GM23338 (cell line): ENCODE results near the gene HNMT. TPM values are rescaled to one million over a fixed set of nuclear protein-coding genes. Genes with fewer than 3 reads are reported as not detected.
"Not testable (repeated sequence)": the region's sequence is repeated elsewhere in the genome, so short reads cannot be mapped to it uniquely, and the experiment has no call there.

ENCODE experiments used
- ATAC-seq: fragments of 200-7000 bp; cut with Tn5 transposase; 3 replicates; pipeline ENCODE4 v1.9.1; 2020
- DNase-seq: peaks from one replicate; pipeline ENCODE4 v3.0.0-alpha.2; 2015; ENCODE audit warnings: low spot score
- H2AFZ ChIP-seq: fragments of 200-600 bp; sonication (generic); 2 replicates; pipeline ENCODE4 v1.8.0; 2016; ENCODE audit warnings: antibody characterized with exemption, mild to moderate bottlenecking, moderate library complexity
- H3F3A ChIP-seq: fragments of 200-600 bp; sonication (generic); replicated peaks from 2 replicates; pipeline ENCODE4 v1.8.0; 2017; ENCODE audit warnings: antibody characterized with exemption, mixed run types, low read depth
- H3K27ac ChIP-seq: fragments of 200-600 bp; sonication (generic); 2 replicates; pipeline ENCODE4 v1.6.1; 2016; ENCODE audit warnings: low read depth
- H3K27me3 ChIP-seq: fragments of 200-600 bp; sonication (generic); 2 replicates; pipeline ENCODE4 v1.8.0; 2016; ENCODE audit warnings: mild to moderate bottlenecking, mixed run types, moderate library complexity; ENCODE audit not compliant: insufficient read depth
- H3K36me3 ChIP-seq: fragments of 200-600 bp; sonication (generic); 2 replicates; pipeline ENCODE4 v1.8.0; 2016; ENCODE audit warnings: mild to moderate bottlenecking; ENCODE audit not compliant: insufficient read depth
- H3K4me1 ChIP-seq: fragments of 200-600 bp; sonication (generic); 2 replicates; pipeline ENCODE4 v1.8.0; 2016; ENCODE audit warnings: mild to moderate bottlenecking, moderate library complexity; ENCODE audit not compliant: insufficient read depth
- H3K4me2 ChIP-seq: fragments of 200-600 bp; sonication (generic); 2 replicates; pipeline ENCODE4 v1.7.1; 2017; ENCODE audit warnings: mixed run types
- H3K4me3 ChIP-seq: fragments of 200-600 bp; sonication (generic); 2 replicates; pipeline ENCODE4 v1.6.1; 2016; ENCODE audit warnings: mixed run types
- H3K79me2 ChIP-seq: fragments of 200-600 bp; sonication (generic); replicated peaks from 2 replicates; pipeline ENCODE4 v1.8.0; 2017; ENCODE audit warnings: mild to moderate bottlenecking; ENCODE audit not compliant: insufficient read depth
- H3K9me2 ChIP-seq: fragments of 200-600 bp; sonication (generic); 2 replicates; pipeline ENCODE4 v1.8.0; 2017; ENCODE audit not compliant: insufficient read depth
- H4K20me1 ChIP-seq: fragments of 200-600 bp; sonication (generic); replicated peaks from 2 replicates; pipeline ENCODE4 v1.8.0; 2017; ENCODE audit warnings: mild to moderate bottlenecking; ENCODE audit not compliant: insufficient read depth
- H3K27ac Mint-ChIP-seq: 2 replicates; pipeline ENCODE4 v1.8.0; 2020; ENCODE audit warnings: inconsistent platforms, mild to moderate bottlenecking, moderate library complexity, mixed read lengths
- H3K27me3 Mint-ChIP-seq: 3 replicates; pipeline ENCODE4 v1.8.0; 2022; ENCODE audit warnings: low read depth, mild to moderate bottlenecking, moderate library complexity, mixed read lengths, inconsistent platforms; ENCODE audit not compliant: insufficient read depth, poor library complexity
- H3K36me3 Mint-ChIP-seq: 3 replicates; pipeline ENCODE4 v1.8.0; 2021; ENCODE audit warnings: low read depth, mild to moderate bottlenecking, inconsistent platforms, moderate library complexity, mixed read lengths
- H3K4me1 Mint-ChIP-seq: 3 replicates; pipeline ENCODE4 v1.8.0; 2020; ENCODE audit warnings: mild to moderate bottlenecking, inconsistent platforms, mixed read lengths
- H3K4me3 Mint-ChIP-seq: 3 replicates; pipeline ENCODE4 v1.8.0; 2021; ENCODE audit warnings: moderate library complexity, mild to moderate bottlenecking, inconsistent platforms, mixed read lengths
- H3K9me3 Mint-ChIP-seq: 3 replicates; pipeline ENCODE4 v1.8.0; 2020; ENCODE audit warnings: moderate library complexity, mild to moderate bottlenecking, inconsistent platforms, mixed read lengths
- CREB1 ChIP-seq: fragments of 250-450 bp; sonication (Bioruptor Pico); IDR thresholded peaks from 2 replicates; pipeline ENCODE4 v1.5.0; 2020; ENCODE audit warnings: low read depth, mild to moderate bottlenecking, moderate library complexity
- CTCF ChIP-seq, 2 experiments: fragments of 200-600 bp in 1 of 2; sonication (generic) in 1 of 2; conservative IDR thresholded peaks; 2 replicates each; pipeline versions ENCODE4 v1.5.1 to v1.6.1; 2016 to 2017; ENCODE audit warnings: antibody characterized with exemption in 2 of 2, low read depth in 2 of 2, mild to moderate bottlenecking in 2 of 2, moderate library complexity in 1 of 2
- ETS1 ChIP-seq: IDR thresholded peaks from 2 replicates; pipeline ENCODE4 v1.6.1; 2016; ENCODE audit warnings: antibody characterized with exemption
- EZH2 ChIP-seq: fragments of 200-600 bp; sonication (generic); IDR thresholded peaks from one replicate; pipeline ENCODE4 v1.8.0; 2017; ENCODE audit warnings: antibody characterized with exemption, mild to moderate bottlenecking, low read depth; ENCODE audit not compliant: unreplicated experiment
- EZH2phosphoT487 ChIP-seq: fragments of 200-600 bp; sonication (generic); IDR thresholded peaks from one replicate; pipeline ENCODE4 v1.8.1; 2018; ENCODE audit warnings: antibody characterized with exemption; ENCODE audit not compliant: unreplicated experiment
- JUNB ChIP-seq: IDR thresholded peaks from one replicate; pipeline ENCODE4 v1.6.1; 2016; ENCODE audit warnings: antibody characterized with exemption; ENCODE audit not compliant: unreplicated experiment
- NANOG ChIP-seq: IDR thresholded peaks from 2 replicates; pipeline ENCODE4 v1.6.1; 2016; ENCODE audit warnings: antibody characterized with exemption, borderline replicate concordance
- POLR2AphosphoS5 ChIP-seq: IDR thresholded peaks from 2 replicates; pipeline ENCODE4 v1.6.1; 2016; ENCODE audit warnings: antibody characterized with exemption, low read depth
- STAT1 ChIP-seq: IDR thresholded peaks from one replicate; pipeline ENCODE4 v1.6.1; 2016; ENCODE audit warnings: antibody characterized with exemption; ENCODE audit not compliant: unreplicated experiment
- ZNF114 ChIP-seq: fragments of 250-450 bp; sonication (Bioruptor Pico); IDR thresholded peaks from 2 replicates; pipeline ENCODE4 v1.5.0; 2020; ENCODE audit warnings: mild to moderate bottlenecking, moderate library complexity
- ZNF331 ChIP-seq: fragments of 250-450 bp; sonication (Bioruptor Pico); IDR thresholded peaks from 2 replicates; pipeline ENCODE4 v1.5.0; 2020; ENCODE audit warnings: low read depth, mild to moderate bottlenecking, moderate library complexity
- polyA plus RNA-seq: library from polyadenylated mRNA; unstranded; fragments of >200 nt; fragmentation: Nextera tagmentation; extraction: Ambion mirVana; gene quantifications from 2 replicates; pipeline ENCODE4 v1.2.1, GENCODE V29; 2016
- total RNA-seq: library from RNA; depleted of rRNA; stranded (reverse); fragments of >200 nt; shearing (Covaris generic); gene quantifications from 2 replicates; pipeline ENCODE4 v1.2.3, GENCODE V29; 2014
- TF ChIP-seq, protein P1 (sequence below): fragments of 250-450 bp; sonication (Bioruptor Pico); IDR thresholded peaks from 2 replicates; pipeline ENCODE4 v1.5.0; 2020; ENCODE audit warnings: mild to moderate bottlenecking, moderate library complexity

Gene HNMT
- total and polyA plus RNA-seq, 2 experiments from 2014 or later: 3.3 to 3.4 TPM

DNA sequence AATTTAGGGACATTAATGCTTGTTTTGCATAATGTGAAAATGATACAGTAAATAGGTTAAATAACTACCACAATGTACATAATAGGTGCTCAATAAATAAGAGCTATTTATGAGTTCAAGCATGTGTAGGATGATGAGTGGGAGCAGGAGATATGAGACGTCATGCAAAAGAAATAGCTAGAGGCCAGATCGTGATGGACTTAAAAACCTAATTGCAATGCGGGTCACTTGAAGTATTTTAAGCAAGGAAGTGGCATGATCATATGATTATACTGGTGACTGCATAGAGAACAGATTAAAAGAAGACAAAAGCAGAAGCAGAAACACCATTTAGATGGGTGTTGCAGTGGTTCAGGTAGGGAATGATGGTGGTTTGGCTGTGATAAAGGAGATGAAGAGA lies 78.0 kb downstream of the HNMT start (continued):
- TF ChIP-seq EZH2phosphoT487: no peak
- TF ChIP-seq ZNF114 (CRISPR knock-in tag): no peak

GRCh38 chr2:138043588-138043987 lies 79.3 kb downstream of the HNMT start:
- H3K4me3 ChIP-seq, H3K4me2 ChIP-seq, H3K36me3 Mint-ChIP-seq, DNase-seq, H3K36me3 ChIP-seq, H3K27ac ChIP-seq, H3K4me1 Mint-ChIP-seq, H3F3A ChIP-seq, H3K27me3 ChIP-seq, H3K4me3 Mint-ChIP-seq, H3K9me3 Mint-ChIP-seq, H3K27me3 Mint-ChIP-seq, H3K79me2 ChIP-seq, H3K27ac Mint-ChIP-seq, H2AFZ ChIP-seq, H3K4me1 ChIP-seq, H4K20me1 ChIP-seq, ATAC-seq: not testable (repeated sequence)
- H3K9me2 ChIP-seq: peaks cover 11% of the 10 kb centered on the region; the same call in 1 of the 2 replicates

GRCh38 chr2:138058427-138058826 lies 94.2 kb downstream of the HNMT start:
- Histone ChIP-seq H3K27me3 (no peaks in the 10 kb centered on the region), H3K9me2 (no peaks in the 10 kb centered on the region), H2AFZ (no peak overlapping the region), H3K27ac (no peak overlapping the region), H4K20me1 (no peaks in the 10 kb centered on the region), H3K4me3 (no peak overlapping the region), H3K79me2 (no peaks in the 10 kb centered on the region), H3F3A (no peaks in the 10 kb centered on the region), H3K36me3 (no peaks in the 10 kb centered on the region), H3K4me2 (no peak overlapping the region), H3K4me1 (no peaks in the 10 kb centered on the region)
- ATAC-seq (no peak), DNase-seq (no peak)
- Mint-ChIP-seq H3K9me3 (no peaks in the 10 kb centered on the region), H3K4me3 (no peak overlapping the region), H3K36me3 (no peaks in the 10 kb centered on the region), H3K27me3 (no peaks in the 10 kb centered on the region), H3K27ac (no peak overlapping the region), H3K4me1 (no peaks in the 10 kb centered on the region)
- TF ChIP-seq CREB1 (CRISPR knock-in tag) (no peak), STAT1 (no peak), EZH2 (no peak), NANOG (no peak), ETS1 (no peak), EZH2phosphoT487 (no peak), JUNB (no peak), CTCF (conservative IDR thresholded peaks at IDR 0.05; ENCODE audit: low read depth in 2 of 2) (no peak), POLR2AphosphoS5 (no peak), ZNF114 (CRISPR knock-in tag) (no peak), ZNF331 (CRISPR knock-in tag) (no peak)
- TF ChIP-seq, protein P1, sequence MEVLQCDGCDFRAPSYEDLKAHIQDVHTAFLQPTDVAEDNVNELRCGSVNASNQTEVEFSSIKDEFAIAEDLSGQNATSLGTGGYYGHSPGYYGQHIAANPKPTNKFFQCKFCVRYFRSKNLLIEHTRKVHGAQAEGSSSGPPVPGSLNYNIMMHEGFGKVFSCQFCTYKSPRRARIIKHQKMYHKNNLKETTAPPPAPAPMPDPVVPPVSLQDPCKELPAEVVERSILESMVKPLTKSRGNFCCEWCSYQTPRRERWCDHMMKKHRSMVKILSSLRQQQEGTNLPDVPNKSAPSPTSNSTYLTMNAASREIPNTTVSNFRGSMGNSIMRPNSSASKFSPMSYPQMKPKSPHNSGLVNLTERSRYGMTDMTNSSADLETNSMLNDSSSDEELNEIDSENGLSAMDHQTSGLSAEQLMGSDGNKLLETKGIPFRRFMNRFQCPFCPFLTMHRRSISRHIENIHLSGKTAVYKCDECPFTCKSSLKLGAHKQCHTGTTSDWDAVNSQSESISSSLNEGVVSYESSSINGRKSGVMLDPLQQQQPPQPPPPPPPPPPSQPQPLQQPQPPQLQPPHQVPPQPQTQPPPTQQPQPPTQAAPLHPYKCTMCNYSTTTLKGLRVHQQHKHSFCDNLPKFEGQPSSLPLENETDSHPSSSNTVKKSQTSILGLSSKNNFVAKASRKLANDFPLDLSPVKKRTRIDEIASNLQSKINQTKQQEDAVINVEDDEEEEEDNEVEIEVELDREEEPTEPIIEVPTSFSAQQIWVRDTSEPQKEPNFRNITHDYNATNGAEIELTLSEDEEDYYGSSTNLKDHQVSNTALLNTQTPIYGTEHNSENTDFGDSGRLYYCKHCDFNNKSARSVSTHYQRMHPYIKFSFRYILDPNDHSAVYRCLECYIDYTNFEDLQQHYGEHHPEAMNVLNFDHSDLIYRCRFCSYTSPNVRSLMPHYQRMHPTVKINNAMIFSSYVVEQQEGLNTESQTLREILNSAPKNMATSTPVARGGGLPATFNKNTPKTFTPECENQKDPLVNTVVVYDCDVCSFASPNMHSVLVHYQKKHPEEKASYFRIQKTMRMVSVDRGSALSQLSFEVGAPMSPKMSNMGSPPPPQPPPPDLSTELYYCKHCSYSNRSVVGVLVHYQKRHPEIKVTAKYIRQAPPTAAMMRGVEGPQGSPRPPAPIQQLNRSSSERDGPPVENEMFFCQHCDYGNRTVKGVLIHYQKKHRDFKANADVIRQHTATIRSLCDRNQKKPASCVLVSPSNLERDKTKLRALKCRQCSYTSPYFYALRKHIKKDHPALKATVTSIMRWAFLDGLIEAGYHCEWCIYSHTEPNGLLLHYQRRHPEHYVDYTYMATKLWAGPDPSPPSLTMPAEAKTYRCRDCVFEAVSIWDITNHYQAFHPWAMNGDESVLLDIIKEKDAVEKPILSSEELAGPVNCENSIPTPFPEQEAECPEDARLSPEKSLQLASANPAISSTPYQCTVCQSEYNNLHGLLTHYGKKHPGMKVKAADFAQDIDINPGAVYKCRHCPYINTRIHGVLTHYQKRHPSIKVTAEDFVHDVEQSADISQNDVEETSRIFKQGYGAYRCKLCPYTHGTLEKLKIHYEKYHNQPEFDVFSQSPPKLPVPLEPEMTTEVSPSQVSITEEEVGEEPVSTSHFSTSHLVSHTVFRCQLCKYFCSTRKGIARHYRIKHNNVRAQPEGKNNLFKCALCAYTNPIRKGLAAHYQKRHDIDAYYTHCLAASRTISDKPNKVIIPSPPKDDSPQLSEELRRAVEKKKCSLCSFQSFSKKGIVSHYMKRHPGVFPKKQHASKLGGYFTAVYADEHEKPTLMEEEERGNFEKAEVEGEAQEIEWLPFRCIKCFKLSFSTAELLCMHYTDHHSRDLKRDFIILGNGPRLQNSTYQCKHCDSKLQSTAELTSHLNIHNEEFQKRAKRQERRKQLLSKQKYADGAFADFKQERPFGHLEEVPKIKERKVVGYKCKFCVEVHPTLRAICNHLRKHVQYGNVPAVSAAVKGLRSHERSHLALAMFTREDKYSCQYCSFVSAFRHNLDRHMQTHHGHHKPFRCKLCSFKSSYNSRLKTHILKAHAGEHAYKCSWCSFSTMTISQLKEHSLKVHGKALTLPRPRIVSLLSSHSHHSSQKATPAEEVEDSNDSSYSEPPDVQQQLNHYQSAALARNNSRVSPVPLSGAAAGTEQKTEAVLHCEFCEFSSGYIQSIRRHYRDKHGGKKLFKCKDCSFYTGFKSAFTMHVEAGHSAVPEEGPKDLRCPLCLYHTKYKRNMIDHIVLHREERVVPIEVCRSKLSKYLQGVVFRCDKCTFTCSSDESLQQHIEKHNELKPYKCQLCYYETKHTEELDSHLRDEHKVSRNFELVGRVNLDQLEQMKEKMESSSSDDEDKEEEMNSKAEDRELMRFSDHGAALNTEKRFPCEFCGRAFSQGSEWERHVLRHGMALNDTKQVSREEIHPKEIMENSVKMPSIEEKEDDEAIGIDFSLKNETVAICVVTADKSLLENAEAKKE (CRISPR knock-in tag): no peak
